K562 (cell line): ENCODE results near the gene HNRNPA3.

Experiments
- FOS ChIP-seq: IDR thresholded peaks from 3 replicates; pipeline ENCODE4 v1.6.1; 2011; ENCODE audit not compliant: insufficient read length; ENCODE audit errors: extremely low read depth
- GATAD2B ChIP-seq: fragments of 450-650 bp; IDR thresholded peaks from 2 replicates; pipeline ENCODE4 v1.6.1; 2017; ENCODE audit warnings: mild to moderate bottlenecking, borderline replicate concordance
- JUN ChIP-seq, 2 experiments: sonication (generic) in 1 of 2; formaldehyde crosslinking in 1 of 2; IDR thresholded peaks; 2 replicates each; pipeline versions ENCODE4 v1.6.1 to v1.8.0; 2012 to 2022; ENCODE audit warnings: borderline replicate concordance in 2 of 2, mild to moderate bottlenecking in 2 of 2, improper control_type of control experiment in 1 of 2, low read depth in 1 of 2, low read length in 1 of 2, missing genetic modification reagents in 1 of 2
- MAFF ChIP-seq: IDR thresholded peaks from 2 replicates; pipeline ENCODE4 v1.6.1; 2012; ENCODE audit warnings: low read length, improper control_type of control experiment
- MCM2 ChIP-seq: fragments of 450-650 bp; IDR thresholded peaks from 2 replicates; pipeline ENCODE4 v1.6.1; 2017; ENCODE audit warnings: low read depth, mild to moderate bottlenecking
- NFYB ChIP-seq: IDR thresholded peaks from 2 replicates; pipeline ENCODE4 v1.6.1; 2011; ENCODE audit warnings: mild to moderate bottlenecking, moderate library complexity; ENCODE audit not compliant: insufficient read length; ENCODE audit errors: extremely low read depth
- POLR2A ChIP-seq: fragments of 450-650 bp; conservative IDR thresholded peaks from 2 replicates; pipeline ENCODE4 v1.6.1; 2016
- ZBTB17 ChIP-seq: fragments of 450-650 bp; formaldehyde crosslinking; IDR thresholded peaks from 2 replicates; pipeline ENCODE4 v1.4.0; 2020; ENCODE audit warnings: mild to moderate bottlenecking
- ZSCAN29 ChIP-seq: fragments of 450-650 bp; IDR thresholded peaks from 2 replicates; pipeline ENCODE4 v1.6.1; 2017
- TF ChIP-seq, protein P1 (sequence below): sonication (generic); formaldehyde crosslinking; IDR thresholded peaks from 2 replicates; pipeline ENCODE4 v1.8.1; 2022; ENCODE audit warnings: missing genetic modification reagents
- TF ChIP-seq, protein P2 (sequence below): sonication (generic); formaldehyde crosslinking; IDR thresholded peaks from 2 replicates; pipeline ENCODE4 v1.9.0; 2022; ENCODE audit warnings: mild to moderate bottlenecking, missing genetic modification reagents
- TF ChIP-seq, protein P3 (sequence below), 3 experiments: IDR thresholded peaks in 2 of 3; conservative IDR thresholded peaks in 1 of 3; 2 replicates each; pipeline ENCODE4 v1.5.1; 2011 to 2012; ENCODE audit warnings: low read length in 3 of 3, mild to moderate bottlenecking in 3 of 3, control low read depth in 2 of 3, improper control_type of control experiment in 1 of 3, inconsistent platforms in 1 of 3, low read depth in 1 of 3, mixed read lengths in 1 of 3, moderate library complexity in 1 of 3; ENCODE audit not compliant: insufficient read depth in 2 of 3
- TF ChIP-seq, protein P4 (sequence below): fragments of 250-450 bp; sonication (Bioruptor Pico); IDR thresholded peaks from 2 replicates; pipeline ENCODE4 v1.5.0; 2020; ENCODE audit warnings: mild to moderate bottlenecking

DNA sequence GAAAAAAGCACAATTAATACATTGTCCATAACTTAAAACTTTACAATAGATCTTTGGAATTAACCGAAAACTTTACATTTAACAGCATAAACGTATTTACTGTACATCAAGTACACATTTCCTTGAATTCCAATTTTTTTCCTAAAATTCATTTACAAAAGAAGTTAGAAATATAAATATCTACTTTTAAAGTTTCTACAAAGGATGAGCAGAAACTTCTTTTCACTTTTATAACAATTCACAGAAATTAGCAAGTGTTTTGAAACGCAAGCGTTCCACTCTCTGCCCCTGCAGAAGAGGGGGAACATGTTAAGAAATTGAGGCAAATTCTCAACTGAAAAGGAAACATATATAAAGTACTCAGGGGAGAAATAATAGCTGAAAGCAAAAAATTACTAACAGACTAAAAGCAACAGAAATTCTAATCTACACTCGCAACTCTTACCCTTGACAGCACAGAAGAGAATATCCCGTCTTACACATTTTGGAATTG, 50.4 kb downstream of the HNRNPA3 start:
- TF ChIP-seq, protein P1, sequence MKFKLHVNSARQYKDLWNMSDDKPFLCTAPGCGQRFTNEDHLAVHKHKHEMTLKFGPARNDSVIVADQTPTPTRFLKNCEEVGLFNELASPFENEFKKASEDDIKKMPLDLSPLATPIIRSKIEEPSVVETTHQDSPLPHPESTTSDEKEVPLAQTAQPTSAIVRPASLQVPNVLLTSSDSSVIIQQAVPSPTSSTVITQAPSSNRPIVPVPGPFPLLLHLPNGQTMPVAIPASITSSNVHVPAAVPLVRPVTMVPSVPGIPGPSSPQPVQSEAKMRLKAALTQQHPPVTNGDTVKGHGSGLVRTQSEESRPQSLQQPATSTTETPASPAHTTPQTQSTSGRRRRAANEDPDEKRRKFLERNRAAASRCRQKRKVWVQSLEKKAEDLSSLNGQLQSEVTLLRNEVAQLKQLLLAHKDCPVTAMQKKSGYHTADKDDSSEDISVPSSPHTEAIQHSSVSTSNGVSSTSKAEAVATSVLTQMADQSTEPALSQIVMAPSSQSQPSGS (CRISPR knock-in tag) = no peak
- TF ChIP-seq, protein P2, sequence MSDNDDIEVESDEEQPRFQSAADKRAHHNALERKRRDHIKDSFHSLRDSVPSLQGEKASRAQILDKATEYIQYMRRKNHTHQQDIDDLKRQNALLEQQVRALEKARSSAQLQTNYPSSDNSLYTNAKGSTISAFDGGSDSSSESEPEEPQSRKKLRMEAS (CRISPR knock-in tag) = no peak
- TF ChIP-seq NFYB = no peak
- TF ChIP-seq ZBTB17 (CRISPR knock-in tag) = no peak
- TF ChIP-seq FOS = no peak
- TF ChIP-seq ZSCAN29 = no peak
- TF ChIP-seq, protein P3, sequence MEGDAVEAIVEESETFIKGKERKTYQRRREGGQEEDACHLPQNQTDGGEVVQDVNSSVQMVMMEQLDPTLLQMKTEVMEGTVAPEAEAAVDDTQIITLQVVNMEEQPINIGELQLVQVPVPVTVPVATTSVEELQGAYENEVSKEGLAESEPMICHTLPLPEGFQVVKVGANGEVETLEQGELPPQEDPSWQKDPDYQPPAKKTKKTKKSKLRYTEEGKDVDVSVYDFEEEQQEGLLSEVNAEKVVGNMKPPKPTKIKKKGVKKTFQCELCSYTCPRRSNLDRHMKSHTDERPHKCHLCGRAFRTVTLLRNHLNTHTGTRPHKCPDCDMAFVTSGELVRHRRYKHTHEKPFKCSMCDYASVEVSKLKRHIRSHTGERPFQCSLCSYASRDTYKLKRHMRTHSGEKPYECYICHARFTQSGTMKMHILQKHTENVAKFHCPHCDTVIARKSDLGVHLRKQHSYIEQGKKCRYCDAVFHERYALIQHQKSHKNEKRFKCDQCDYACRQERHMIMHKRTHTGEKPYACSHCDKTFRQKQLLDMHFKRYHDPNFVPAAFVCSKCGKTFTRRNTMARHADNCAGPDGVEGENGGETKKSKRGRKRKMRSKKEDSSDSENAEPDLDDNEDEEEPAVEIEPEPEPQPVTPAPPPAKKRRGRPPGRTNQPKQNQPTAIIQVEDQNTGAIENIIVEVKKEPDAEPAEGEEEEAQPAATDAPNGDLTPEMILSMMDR (IDR thresholded peaks at IDR 0.05 in 2 of 3, conservative IDR thresholded peaks at IDR 0.05 in 1 of 3; ENCODE audit: insufficient read depth in 2 of 3, low read depth in 1 of 3, low read length in 3 of 3) = no peak
- TF ChIP-seq JUN (IDR thresholded peaks at IDR 0.05; ENCODE audit: borderline replicate concordance, low read depth, low read length) = no peak
- no peak for TF ChIP-seq JUN (CRISPR knock-in tag; IDR thresholded peaks at IDR 0.05; ENCODE audit: borderline replicate concordance)
- TF ChIP-seq MAFF = no peak
- no peak for TF ChIP-seq MCM2
- TF ChIP-seq POLR2A = no peak
- TF ChIP-seq, protein P4, sequence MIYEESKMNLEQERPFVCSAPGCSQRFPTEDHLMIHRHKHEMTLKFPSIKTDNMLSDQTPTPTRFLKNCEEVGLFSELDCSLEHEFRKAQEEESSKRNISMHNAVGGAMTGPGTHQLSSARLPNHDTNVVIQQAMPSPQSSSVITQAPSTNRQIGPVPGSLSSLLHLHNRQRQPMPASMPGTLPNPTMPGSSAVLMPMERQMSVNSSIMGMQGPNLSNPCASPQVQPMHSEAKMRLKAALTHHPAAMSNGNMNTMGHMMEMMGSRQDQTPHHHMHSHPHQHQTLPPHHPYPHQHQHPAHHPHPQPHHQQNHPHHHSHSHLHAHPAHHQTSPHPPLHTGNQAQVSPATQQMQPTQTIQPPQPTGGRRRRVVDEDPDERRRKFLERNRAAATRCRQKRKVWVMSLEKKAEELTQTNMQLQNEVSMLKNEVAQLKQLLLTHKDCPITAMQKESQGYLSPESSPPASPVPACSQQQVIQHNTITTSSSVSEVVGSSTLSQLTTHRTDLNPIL (CRISPR knock-in tag) = 0 out of 2 replicates have a peak, but pooled peaks have one; percentile 27
- no peak for TF ChIP-seq GATAD2B
